CD4-positive, alpha-beta T cell treated with Interleukin-6 for 4 hours (primary cell): ENCODE data around the gene CGREF1.

Experiments used
- DNase-seq: peaks from one replicate; pipeline ENCODE4 v3.0.0-alpha.2; 2020; ENCODE audit warnings: mixed read lengths

CGREF1 gene

GRCh38 chr2:27109083-27109482, 9.8 kb downstream of the CGREF1 start:
- DNase-seq: no peak

- no peak for DNase-seq
Observed at GRCh38 chr2:27108221-27108620, 10.7 kb downstream of the CGREF1 start.

GRCh38 chr2:27105981-27106380, 12.9 kb downstream of the CGREF1 start:
- no peak for DNase-seq

- no peak for DNase-seq
Observed at GRCh38 chr2:27102329-27102728, 16.6 kb downstream of the CGREF1 start.

GRCh38 chr2:27100036-27100435, 18.9 kb downstream of the CGREF1 start:
- DNase-seq: no peak

- no peak for DNase-seq
Observed at GRCh38 chr2:27099334-27099955, 19.5 kb downstream of the CGREF1 start.

GRCh38 chr2:27097341-27097740, 21.6 kb downstream of the CGREF1 start:
- no peak for DNase-seq

GRCh38 chr2:27096748-27097297, 22.1 kb downstream of the CGREF1 start:
- DNase-seq: no peak

- peak; percentile 61 for DNase-seq
Observed at GRCh38 chr2:27095745-27096651, 22.9 kb downstream of the CGREF1 start.

- no peak for DNase-seq
Observed at GRCh38 chr2:27095427-27095744, 23.5 kb downstream of the CGREF1 start.

GRCh38 chr2:27094353-27094984, 24.5 kb downstream of the CGREF1 start:
- no peak for DNase-seq

- no peak for DNase-seq
Observed at GRCh38 chr2:27093430-27094352, 25.2 kb downstream of the CGREF1 start.

- no peak for DNase-seq
Observed at GRCh38 chr2:27092696-27093429, 26.1 kb downstream of the CGREF1 start.

GRCh38 chr2:27091746-27092695, 26.9 kb downstream of the CGREF1 start:
- DNase-seq: no peak

GRCh38 chr2:27089111-27089954, 29.6 kb downstream of the CGREF1 start:
- no peak for DNase-seq

GRCh38 chr2:27088634-27089033, 30.3 kb downstream of the CGREF1 start:
- DNase-seq: no peak

GRCh38 chr2:27087823-27088410, 31.0 kb downstream of the CGREF1 start:
- DNase-seq: no peak

GRCh38 chr2:27086724-27087593, 32.0 kb downstream of the CGREF1 start, which contains the start of gene KHK:
TSS of gene KHK (plus strand) at chr2:27086772. CDS start at chr2:27087260, 488 bp downstream.
- DNase-seq: no peak
